Right hindlimb (tissue), 1 donor: Measurements from ENCODE around the gene RBKS.
"Not testable (repeated sequence)": the region's sequence is repeated elsewhere in the genome, so short reads cannot be mapped to it uniquely, and the experiment has no call there.

Experiments
- DNase-seq: peaks from one replicate; pipeline ENCODE4 v3.0.0-alpha.2; 2018

Gene RBKS

DNA sequence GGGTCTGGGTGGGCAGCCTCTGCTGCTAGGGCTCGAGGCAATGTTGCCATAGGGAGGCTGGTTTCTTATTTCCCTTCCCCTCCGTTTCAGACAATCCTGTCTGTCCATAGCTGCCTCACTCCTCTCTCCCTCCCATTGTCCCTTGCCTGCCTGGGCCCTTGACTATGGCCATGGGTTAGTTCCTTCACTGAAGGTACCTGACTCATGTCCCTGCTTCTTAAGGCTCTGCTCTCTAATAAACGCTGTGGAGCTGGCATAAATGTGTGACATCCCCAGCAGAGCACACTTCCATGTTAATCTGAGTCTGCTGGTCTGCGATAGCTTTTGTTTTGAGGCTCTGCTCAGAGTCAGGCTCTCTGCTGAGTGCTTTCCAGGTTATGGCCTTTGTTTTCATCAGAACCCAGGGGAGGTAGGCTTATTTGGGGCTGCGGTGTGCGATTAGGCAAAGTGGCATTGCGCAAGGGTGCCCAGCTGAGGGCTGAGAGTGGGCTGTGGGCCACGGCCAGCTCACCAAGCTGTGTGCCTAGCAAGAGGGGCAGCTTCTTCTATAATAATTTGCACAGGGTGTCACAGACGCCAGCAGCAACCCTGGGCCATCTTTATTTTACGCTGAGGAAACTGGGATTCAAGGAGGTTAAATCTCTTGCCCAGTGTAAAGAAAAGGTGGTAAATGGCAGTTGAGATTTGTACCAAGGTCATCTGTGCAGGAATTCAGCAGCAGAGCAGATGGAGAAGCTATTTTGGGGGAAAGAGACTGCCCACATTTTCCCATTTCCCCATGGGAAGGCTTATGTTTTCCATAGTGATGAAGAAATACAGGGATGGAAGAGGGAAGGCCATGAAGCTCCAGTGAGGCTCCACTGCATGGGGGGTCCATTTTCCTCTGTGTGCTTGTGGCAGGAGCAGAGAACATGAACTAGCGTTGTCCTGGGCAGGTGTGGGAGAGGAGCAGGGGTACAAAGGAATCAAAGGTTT lies 93.1 kb downstream of the RBKS start:
- DNase-seq = no peak

DNA sequence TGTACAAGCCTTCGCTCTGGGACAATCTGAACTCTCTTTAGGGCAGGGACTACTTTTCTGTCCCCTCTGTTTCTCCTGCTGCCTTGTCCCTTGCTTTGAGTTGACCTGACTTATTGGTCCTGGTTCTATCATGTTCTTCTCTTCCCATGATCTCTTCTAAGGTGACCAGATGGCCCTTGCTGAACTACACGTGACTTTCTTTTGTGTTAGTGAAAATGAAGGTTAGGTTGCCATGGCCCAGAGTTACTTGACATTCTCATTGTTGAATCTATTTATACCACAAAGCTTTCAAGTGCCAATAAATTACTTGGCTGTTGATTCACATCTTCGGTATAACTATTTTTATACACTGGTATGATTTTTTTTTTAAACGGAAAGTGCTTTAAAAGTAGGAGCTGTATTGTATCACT lies 94.3 kb downstream of the RBKS start:
- DNase-seq = no peak

DNA sequence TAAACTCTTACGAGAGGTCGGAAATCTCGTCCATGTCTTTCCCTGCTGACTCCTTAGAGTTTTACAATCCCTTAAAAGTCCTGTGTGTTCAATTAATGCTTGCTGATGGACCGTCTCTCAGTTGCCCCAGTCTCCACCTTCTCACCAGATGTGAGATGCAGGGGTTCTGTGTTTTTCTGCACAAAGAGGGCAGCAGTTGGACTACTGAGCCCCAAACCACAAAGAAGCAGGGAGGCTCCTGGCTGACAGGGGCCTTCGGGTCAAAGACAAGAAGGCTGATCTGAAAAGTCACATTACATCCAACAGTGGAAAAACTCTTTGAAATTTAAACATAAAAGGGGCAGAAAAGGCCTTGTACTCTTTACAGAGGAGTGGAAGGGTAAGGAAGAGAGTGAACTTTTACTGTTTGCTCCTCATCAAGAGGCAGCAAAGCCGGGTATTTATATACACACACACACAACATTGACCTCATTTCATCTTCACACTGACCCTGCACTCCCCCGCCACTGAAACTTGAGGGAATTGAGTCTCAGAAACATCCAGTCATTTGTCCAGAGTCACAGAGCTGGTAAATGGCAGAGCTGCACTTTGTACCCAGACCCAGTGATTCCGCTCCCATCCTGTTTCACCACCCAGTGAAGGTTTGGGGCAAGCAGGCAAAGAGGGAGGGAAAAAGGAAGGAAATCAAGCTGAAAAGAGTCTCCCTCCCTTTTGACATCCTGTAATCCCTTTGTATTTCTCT lies 94.9 kb downstream of the RBKS start:
- DNase-seq = no peak

DNA sequence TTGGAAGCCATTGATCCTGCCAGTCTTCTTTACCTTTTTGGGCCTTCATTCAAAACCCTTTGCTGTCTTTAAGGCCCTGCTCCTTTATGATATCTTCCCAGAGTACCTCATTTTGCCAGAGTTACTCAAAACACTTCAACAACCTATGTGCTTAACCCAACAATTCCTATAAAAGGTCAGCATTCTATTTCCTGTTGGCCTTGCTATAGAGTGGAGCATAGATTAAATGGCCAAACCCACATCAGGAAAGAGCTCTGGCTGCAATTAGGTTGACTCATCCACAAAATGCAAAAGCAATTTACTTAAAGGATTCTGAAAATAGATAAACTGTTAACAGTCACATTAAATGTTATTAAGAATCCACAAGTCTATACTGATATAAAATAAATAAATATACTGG lies 97.4 kb downstream of the RBKS start:
- no peak for DNase-seq

- DNase-seq = no peak
These were observed 99.4 kb downstream of the RBKS start for GRCh38 chr2:27790796-27791195.

- DNase-seq = no peak
These were observed 107.5 kb downstream of the RBKS start for GRCh38 chr2:27782701-27783100.

- DNase-seq = no peak
These were observed 108.7 kb downstream of the RBKS start for GRCh38 chr2:27781496-27781895.

GRCh38 chr2:27779417-27780055 lies 110.7 kb downstream of the RBKS start:
- no peak for DNase-seq

GRCh38 chr2:27776696-27777095 lies 113.5 kb downstream of the RBKS start:
- no peak for DNase-seq

DNA sequence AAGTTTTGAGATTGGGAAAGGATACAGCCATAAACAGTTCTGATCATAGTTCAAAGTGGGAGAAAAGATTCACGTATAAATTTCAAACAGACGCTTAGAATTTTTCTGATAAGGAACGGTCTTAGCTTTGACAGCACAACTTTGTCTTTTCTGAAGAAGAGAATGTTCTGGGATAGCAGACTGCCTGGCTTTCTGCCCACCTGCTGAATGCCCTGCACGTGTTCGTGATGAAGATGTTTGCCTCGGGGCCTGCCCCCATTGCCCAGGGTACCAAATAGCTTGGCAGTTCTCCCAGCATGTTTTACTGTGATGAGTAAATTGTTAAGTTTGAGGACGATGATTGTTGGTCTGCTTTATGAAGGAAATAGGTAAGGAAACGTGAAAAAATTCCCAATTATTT lies 114.1 kb downstream of the RBKS start:
- no peak for DNase-seq

GRCh38 chr2:27773959-27774358 lies 116.2 kb downstream of the RBKS start:
- DNase-seq = no peak

GRCh38 chr2:27772804-27773203 lies 117.4 kb downstream of the RBKS start:
- DNase-seq = no peak

GRCh38 chr2:27771548-27772335 lies 118.4 kb downstream of the RBKS start, which contains the start of gene MRPL33:
Gene MRPL33 (plus strand): TSS chr2:27771719. CDS start chr2:27771778, 59 bp downstream.
- DNase-seq = peak; percentile 96

- no peak for DNase-seq
These were observed 119.0 kb downstream of the RBKS start for GRCh38 chr2:27771202-27771547.

- no peak for DNase-seq
These were observed 123.9 kb downstream of the RBKS start for GRCh38 chr2:27766287-27766661.

- peak; percentile 76 for DNase-seq
These were observed 124.4 kb downstream of the RBKS start for GRCh38 chr2:27765621-27766286.

- DNase-seq = not testable (repeated sequence)
These were observed 125.7 kb downstream of the RBKS start for GRCh38 chr2:27764526-27764925.

DNA sequence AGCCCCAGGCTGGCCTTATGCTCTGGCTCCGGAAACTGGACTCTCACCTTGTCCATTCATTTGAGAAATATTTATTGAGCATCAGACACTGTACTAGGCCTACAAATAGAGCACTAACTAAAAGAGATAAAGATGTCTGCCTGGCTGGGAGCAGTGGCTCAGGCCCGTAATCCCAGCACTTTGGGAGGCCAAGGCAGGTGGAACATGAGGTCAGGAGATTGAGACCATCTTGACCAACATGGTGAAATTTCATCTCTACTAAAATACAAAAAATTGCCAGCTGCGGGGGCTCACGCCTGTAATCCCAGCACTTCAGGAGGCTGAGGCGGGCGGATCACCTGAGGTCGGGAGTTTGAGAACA lies 126.3 kb downstream of the RBKS start:
- DNase-seq = no peak

DNA sequence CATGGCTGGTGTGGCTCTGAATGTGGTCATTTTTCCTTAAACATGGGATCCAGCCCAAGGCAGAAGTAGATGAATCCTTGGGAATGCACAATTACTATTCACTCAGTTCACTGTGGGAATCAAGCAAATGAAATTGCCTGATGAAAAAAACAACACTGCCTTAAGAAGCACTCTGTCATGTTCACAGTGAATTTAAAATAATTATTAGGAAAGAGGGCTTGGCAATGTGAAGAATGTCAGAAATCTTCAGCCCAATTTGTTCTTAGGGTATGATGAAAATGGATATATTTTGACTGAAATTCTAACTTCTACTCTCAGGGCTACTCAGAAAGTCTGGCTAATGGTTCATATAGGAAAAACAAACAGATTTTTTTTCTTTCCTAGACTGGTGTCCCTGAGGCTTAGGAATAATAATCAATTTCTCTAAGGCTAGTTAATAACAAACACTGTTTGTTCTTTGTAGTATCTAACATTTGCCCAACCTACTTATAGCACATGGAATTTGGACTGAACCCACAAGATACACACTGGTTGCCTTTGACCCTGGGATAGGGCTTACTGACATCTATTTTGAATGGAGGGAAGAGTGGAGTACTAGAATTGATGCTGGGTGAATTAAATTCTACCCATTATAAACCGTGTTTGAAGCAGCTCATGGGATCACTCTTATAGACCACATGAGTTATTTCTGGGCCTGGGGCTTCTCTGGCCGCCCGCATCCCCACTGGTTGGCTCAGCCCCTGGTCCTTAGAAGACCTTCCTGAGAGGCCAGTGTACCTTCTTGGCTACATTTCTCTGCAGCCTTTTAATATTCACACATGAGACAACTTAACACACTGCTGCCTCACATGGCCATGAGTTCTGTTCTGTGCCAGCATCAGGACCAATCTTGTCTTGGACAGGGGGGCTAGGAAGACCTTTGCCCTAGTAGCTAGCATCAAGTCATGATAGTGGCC lies 127.0 kb downstream of the RBKS start:
- no peak for DNase-seq

- peak; percentile 42 for DNase-seq
These were observed 133.4 kb downstream of the RBKS start for GRCh38 chr2:27756544-27757498.
